GM12801 (cell line): ENCODE measurements around the gene OOSP4B.

Experiments used
- CTCF ChIP-seq: IDR thresholded peaks from one replicate; pipeline ENCODE4 v1.5.1; 2011; ENCODE audit warnings: control low read depth; ENCODE audit not compliant: insufficient read length; ENCODE audit errors: extremely low read depth

The OOSP4B gene

GRCh38 chr11:60029015-60029632, 12.1 kb downstream of the OOSP4B start:
- TF ChIP-seq CTCF = no peak

GRCh38 chr11:60040109-60040508, 23.1 kb downstream of the OOSP4B start, which contains the start of gene OOSP2:
Gene OOSP2, plus strand, starts transcription at chr11:60040409. Its CDS starts 51 bp downstream, at chr11:60040460.
- no peak for TF ChIP-seq CTCF

DNA sequence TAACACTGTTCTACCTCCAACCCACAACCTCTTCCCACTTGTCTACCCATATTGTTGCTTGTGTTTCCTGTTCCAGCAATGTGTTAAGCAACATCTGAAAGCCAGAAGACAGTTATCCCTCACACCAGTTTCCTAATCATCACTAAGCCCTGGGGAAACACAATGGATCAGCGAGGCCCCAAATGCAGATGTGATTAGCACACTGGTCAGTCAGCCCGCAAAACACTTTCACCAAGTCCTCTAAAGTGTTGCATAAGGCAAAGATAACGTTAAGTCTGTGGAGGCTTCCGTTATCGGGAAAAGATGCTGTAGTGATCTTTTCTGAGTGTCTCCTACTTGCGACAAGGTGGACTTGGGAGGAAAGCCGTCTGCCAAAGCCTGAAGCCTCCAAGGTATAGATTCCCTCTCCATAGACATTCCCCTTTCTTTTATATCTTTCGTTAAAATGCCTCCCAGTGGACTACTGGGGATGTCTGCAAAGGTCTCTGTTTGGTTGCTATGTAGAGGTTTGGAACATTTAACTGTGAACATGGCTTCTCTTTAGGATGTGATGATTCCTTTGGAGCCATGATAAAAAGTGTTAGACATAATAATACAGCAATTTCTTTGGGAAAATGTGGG, 39.5 kb downstream of the OOSP4B start, which contains the start of gene MS4A3:
MS4A3 (plus strand) TSS at position 317 of the 621 bp plus-strand sequence. CDS start 4,496 bp downstream, outside the sequence.
- no peak for TF ChIP-seq CTCF

GRCh38 chr11:60059052-60059451, 42.1 kb downstream of the OOSP4B start:
- no peak for TF ChIP-seq CTCF

GRCh38 chr11:60059521-60060240, 42.7 kb downstream of the OOSP4B start:
- TF ChIP-seq CTCF = no peak

GRCh38 chr11:60064111-60064510, 47.1 kb downstream of the OOSP4B start:
- no peak for TF ChIP-seq CTCF

- TF ChIP-seq CTCF = no peak
Observed at GRCh38 chr11:60065801-60066200, 48.8 kb downstream of the OOSP4B start.
